Activated CD4-positive, alpha-beta T cell treated with anti-CD3 and anti-CD28 coated beads, Interleukin-10, Interleukin-2, amounts not matched to agents 100 ng/mL and 50 ng/mL, durations not matched to agents 16 hours and 8 hours (primary cell): ENCODE measurements around the gene CBL.

Source experiments
- DNase-seq: peaks from one replicate; pipeline ENCODE4 v3.0.0-alpha.2; 2020

Gene CBL

GRCh38 chr11:119277660-119278059, 71.5 kb downstream of the CBL start:
- DNase-seq = no peak

GRCh38 chr11:119282495-119282894, 76.4 kb downstream of the CBL start:
- DNase-seq = no peak

- peak; percentile 56 for DNase-seq
These were observed 78.4 kb downstream of the CBL start for GRCh38 chr11:119284344-119285157.

- no peak for DNase-seq
These were observed 79.3 kb downstream of the CBL start for GRCh38 chr11:119285431-119285830.

GRCh38 chr11:119288219-119288618, 82.1 kb downstream of the CBL start:
- DNase-seq = no peak

- DNase-seq = no peak
These were observed 84.9 kb downstream of the CBL start for GRCh38 chr11:119290894-119291497.

GRCh38 chr11:119293461-119293860, 87.3 kb downstream of the CBL start:
- DNase-seq = no peak

GRCh38 chr11:119295178-119295577, 89.0 kb downstream of the CBL start:
- no peak for DNase-seq

GRCh38 chr11:119297938-119298337, 91.8 kb downstream of the CBL start:
- no peak for DNase-seq

GRCh38 chr11:119298726-119299125, 92.6 kb downstream of the CBL start:
- DNase-seq = no peak

GRCh38 chr11:119299416-119299815, 93.3 kb downstream of the CBL start:
- DNase-seq = no peak

GRCh38 chr11:119300198-119300964, 94.2 kb downstream of the CBL start:
- no peak for DNase-seq

GRCh38 chr11:119303227-119303718, 97.1 kb downstream of the CBL start:
- DNase-seq = no peak

- DNase-seq = no peak
These were observed 99.6 kb downstream of the CBL start for GRCh38 chr11:119305556-119306372.

GRCh38 chr11:119306373-119306890, 100.3 kb downstream of the CBL start:
- DNase-seq = peak; percentile 48

- no peak for DNase-seq
These were observed 101.1 kb downstream of the CBL start for GRCh38 chr11:119307219-119307618.

- no peak for DNase-seq
These were observed 101.8 kb downstream of the CBL start for GRCh38 chr11:119307974-119308373.

- no peak for DNase-seq
These were observed 103.3 kb downstream of the CBL start for GRCh38 chr11:119309411-119309810.

GRCh38 chr11:119309953-119310681, 104.0 kb downstream of the CBL start:
- DNase-seq = no peak

- no peak for DNase-seq
These were observed 104.5 kb downstream of the CBL start for GRCh38 chr11:119310682-119311052.

- no peak for DNase-seq
These were observed 108.6 kb downstream of the CBL start for GRCh38 chr11:119314726-119315125.
